Measurements from ENCODE around the gene ADCY9. TPM values are rescaled to one million over a fixed set of nuclear protein-coding genes. Genes with fewer than 3 reads are reported as not detected.
A peak's percentile ranks its signal among the peaks of the same experiment; 100 is the strongest.

Gene ADCY9
- total RNA-seq, 1 donor from 2014 or later, result 34.6 TPM

DNA sequence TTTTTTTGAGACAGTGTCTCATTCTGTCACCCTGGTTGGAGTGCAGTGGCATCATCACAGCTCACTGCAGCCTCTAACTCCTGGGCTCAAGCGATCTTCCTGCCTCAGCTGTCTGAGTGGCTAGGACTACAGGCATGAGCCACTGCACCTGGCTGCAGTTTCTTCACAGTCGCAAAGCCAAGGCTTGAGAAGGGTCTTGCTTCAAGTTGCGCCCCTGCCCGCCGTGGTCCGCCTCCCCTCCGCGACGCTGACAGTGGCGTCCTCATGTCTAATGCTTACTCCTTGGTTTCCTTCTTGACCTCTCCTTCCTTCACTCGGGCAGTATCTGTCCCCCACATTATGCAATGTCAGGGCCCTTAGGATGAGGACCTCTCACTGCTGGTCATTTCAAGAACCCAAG lies 112.7 kb downstream of the ADCY9 start:
- DNase-seq (ENCODE audit: low spot score), result no peak

GRCh38 chr16:4003166-4003565 lies 113.1 kb downstream of the ADCY9 start:
- DNase-seq (ENCODE audit: low spot score), result no peak

DNA sequence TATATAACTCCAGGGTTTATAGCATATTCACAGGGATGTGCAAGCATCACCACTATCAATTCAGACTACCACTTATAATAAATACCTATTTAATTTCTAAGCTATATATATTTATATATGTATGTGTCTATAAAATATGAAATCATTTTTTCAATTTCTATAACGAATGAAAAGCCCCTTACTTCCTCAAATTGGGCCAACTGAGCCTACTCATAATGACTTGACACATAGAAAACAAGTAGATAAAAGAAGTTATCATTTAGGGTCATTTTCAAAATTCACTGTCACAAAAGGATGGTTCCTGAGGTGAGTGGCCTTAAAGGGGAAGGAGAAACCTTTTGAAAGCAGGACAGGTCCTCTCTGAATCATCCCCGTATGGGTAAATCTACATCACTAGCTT lies 114.1 kb downstream of the ADCY9 start:
- DNase-seq (ENCODE audit: low spot score), result no peak

GRCh38 chr16:3999479-4000325 lies 116.5 kb downstream of the ADCY9 start:
- DNase-seq (ENCODE audit: low spot score), result no peak

DNA sequence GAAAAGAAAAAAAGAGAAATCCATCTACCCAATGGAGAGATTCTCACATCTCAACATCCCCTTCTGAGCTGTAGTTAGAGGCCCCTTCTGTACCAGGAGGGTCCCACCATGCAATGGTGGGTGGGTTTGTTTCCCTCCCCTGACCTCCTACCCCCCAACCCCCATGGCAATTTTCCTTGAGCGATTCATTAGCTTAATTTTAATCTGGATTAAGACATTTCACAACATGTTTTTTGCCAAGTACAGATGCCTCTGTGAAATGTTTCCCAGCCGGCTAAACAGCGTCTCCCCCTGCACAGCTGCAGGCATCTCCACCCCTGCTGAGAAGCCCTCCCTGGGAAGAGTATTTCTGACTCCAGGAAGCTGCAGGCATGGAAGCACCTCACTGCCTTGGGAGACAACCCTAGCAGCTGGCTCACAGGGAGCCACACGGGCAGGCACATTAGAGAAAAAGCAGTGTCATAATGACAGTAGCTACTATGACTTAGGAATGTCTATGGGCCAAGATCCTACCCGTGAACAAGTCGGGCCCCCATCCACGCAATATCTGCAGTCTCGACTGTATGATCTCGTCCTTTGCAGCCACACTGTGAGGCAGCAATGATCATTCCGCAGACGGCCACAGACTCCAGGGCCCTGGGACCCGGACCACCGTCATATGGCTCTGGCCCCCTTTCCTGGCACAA lies 117.3 kb downstream of the ADCY9 start:
- no peak for DNase-seq (ENCODE audit: low spot score)

GRCh38 chr16:3997231-3997841 lies 118.9 kb downstream of the ADCY9 start:
- DNase-seq (ENCODE audit: low spot score), result no peak

DNA sequence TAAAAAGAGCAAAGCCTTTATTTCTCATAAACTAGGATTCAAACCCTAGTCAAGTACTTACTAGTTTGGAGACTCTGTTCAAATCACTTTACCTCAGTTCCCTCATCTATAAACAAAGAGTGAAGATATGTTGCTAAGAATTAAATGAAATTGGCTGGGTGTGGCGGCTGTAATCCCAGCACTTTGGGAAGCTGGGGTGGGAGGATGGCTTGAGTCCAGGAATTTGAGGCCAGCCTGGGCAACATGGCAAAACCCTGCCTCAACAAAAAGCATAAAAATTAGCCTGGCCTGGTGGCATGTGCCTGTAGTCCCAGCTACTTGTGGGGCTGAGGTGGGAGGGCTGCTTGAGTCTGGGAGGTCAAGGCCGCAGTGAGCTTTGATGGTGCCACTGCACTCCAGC lies 121.2 kb downstream of the ADCY9 start:
- DNase-seq (ENCODE audit: low spot score), result no peak

- DNase-seq (ENCODE audit: low spot score), result no peak
Observed at GRCh38 chr16:3993052-3993785, 123.0 kb downstream of the ADCY9 start.

- DNase-seq (ENCODE audit: low spot score), result no peak
Observed at GRCh38 chr16:3992297-3993051, 123.8 kb downstream of the ADCY9 start.

GRCh38 chr16:3988824-3989223 lies 127.4 kb downstream of the ADCY9 start:
- DNase-seq (ENCODE audit: low spot score), result no peak

DNA sequence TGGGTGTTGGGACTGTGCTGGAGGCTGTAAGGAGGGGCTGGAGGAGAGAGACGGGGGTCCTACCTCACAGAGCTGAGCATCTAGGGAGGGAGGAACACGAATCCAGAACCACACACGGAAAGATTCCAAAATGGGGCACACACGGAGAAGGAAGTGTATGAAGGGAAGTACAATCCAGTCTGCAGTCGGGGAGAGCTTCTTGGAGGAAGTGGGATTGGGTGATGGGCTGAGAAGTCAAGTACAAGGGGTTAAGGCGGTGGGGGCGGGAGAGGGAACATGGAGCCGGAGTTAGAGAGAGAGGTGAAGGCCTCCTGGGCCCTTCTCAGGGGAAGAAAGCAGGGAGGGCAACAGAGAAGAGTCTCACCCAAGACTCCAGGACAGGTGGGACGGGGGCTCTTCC lies 128.2 kb downstream of the ADCY9 start:
- no peak for DNase-seq (ENCODE audit: low spot score)

GRCh38 chr16:3987231-3987630 lies 129.0 kb downstream of the ADCY9 start:
- no peak for DNase-seq (ENCODE audit: low spot score)

DNA sequence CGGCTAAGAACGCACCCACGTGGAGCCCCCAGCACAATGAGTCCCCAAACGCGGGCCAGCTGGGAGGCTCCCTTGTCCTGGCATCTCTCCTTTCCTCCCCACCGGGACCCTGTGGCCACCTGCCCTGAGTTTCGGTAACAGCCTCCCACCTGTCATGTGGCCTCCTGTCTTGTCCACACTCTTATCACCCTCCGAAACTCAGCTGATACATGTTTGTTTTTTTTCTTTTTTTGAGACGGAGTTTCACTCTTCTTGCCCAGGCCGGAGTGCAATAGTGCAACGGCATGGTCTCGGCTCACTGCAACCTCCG lies 130.1 kb downstream of the ADCY9 start:
- no peak for DNase-seq (ENCODE audit: low spot score)

- DNase-seq (ENCODE audit: low spot score), result no peak
Observed at GRCh38 chr16:3984111-3985060, 131.9 kb downstream of the ADCY9 start.

DNA sequence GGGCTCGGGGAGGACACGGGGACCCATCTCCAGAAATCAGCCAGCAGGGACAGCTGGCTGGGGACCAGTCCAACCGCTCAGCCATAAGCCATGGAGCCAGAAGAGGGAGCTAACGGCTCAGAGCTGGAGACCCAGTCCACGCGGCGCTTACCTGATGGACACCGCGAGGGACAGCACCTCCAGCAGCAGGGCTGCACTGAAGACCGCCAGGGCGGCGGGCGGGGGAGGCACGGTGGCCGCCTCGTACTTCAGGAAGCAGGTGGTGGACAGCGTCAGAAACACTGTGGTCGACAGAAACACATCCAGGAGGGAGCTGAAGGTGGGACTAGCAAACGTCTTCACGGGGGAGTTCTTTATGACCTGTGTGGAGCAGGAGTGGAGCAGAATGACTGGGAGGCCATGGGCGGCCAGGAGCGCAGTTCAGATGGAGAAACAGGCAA lies 133.1 kb downstream of the ADCY9 start:
- DNase-seq (ENCODE audit: low spot score), result peak; percentile 75

DNA sequence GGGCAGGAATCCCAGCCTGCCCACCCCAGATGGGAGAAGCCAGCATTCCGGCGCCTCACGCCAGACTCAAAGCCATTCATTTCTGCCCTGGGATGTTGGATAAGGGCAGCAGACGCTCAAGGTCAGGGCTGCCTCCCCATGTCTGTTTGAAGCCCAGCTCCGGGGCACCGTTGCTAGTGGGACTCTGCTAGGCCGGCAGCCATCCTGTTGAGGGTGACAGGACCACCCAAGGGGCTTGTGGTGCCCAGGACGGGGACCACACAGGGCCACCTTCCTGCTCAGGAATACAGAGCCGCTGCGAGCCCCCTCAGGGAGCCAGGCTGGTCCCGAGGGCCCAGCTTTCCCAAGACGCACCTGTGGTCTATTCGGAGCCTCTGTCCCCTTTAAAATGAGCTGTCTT lies 134.0 kb downstream of the ADCY9 start:
- no peak for DNase-seq (ENCODE audit: low spot score)

GRCh38 chr16:3980253-3981111 lies 135.8 kb downstream of the ADCY9 start:
- DNase-seq (ENCODE audit: low spot score), result no peak

DNA sequence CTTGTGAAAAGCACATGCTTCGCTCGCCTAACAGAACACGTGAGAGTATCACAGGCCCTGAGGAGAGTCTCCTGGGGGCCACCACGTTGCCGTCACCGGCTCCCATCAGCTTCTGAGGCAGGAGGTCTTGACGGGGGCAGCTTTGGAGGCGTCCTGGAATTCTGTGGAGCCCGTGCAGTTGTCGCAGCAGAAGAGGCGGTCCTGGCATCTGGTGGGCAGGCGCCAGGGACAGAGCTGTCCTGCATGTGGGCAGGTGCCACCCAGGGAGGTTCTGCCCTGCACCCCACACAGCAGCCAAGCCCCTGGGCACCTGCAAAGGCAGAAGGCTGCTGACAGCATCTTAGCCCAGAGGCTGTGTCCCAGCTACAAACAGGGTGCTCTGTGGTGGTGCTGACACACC lies 136.7 kb downstream of the ADCY9 start:
- no peak for DNase-seq (ENCODE audit: low spot score)

DNA sequence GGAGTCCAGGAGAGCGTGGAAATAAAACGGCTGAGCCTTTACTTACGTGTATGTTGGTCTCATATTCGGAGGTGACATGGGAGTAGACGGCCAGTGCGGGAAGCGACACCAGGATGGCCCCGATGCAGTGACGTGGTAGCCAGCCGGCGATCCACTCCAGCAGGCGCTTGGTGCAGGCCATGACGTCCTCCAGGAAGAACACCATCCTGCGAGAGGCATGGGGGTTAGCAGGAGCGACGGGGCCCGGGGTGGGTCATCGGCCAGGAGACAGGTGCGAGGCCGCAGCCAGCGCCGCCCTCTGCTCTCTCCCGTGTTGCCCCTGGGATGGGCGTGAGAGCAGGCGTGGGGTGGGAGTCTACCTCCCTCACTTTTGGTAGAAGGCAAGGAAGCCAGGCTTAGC lies 137.2 kb downstream of the ADCY9 start:
- no peak for DNase-seq (ENCODE audit: low spot score)

Measured in mucosa of gallbladder (tissue), 1 donor.